Neutrophil (primary cell): ENCODE data around the gene TOMM70.

Source experiments
- H3K27ac ChIP-seq: fragments of 200-600 bp; sonication (generic); 2 replicates; pipeline ENCODE4 v1.5.1; 2016; ENCODE audit warnings: mild to moderate bottlenecking, moderate library complexity
- H3K27me3 ChIP-seq: fragments of 200-600 bp; sonication (generic); 2 replicates; pipeline ENCODE4 v1.6.0; 2016; ENCODE audit warnings: mild to moderate bottlenecking
- H3K36me3 ChIP-seq: fragments of 200-600 bp; sonication (generic); 2 replicates; pipeline ENCODE4 v1.5.1; 2017
- H3K4me1 ChIP-seq, 2 experiments: fragments of 200-600 bp in 1 of 2; sonication (generic) in 1 of 2; 1 replicate in 1 of 2; 2 replicates in 1 of 2; pipeline versions ENCODE4 v1.5.1 to v1.6.1; 2013 to 2016; ENCODE audit warnings: low read depth in 1 of 2, low read length in 1 of 2, mild to moderate bottlenecking in 1 of 2, moderate library complexity in 1 of 2; ENCODE audit not compliant: control insufficient read depth in 1 of 2, insufficient read depth in 1 of 2
- H3K4me3 ChIP-seq, 2 experiments: fragments of 200-600 bp in 1 of 2; sonication (generic) in 1 of 2; 1 replicate in 1 of 2; 2 replicates in 1 of 2; pipeline ENCODE4 v1.5.1; 2013 to 2016; ENCODE audit warnings: low read depth in 1 of 2, low read length in 1 of 2, mild to moderate bottlenecking in 1 of 2, moderate library complexity in 1 of 2
- H3K9me3 ChIP-seq: fragments of 200-600 bp; sonication (generic); 2 replicates; pipeline ENCODE4 v1.5.1; 2016
- TF ChIP-seq, protein P1 (sequence below): fragments of 200-600 bp; sonication (generic); IDR thresholded peaks from 2 replicates; pipeline ENCODE4 v1.5.1; 2016; ENCODE audit warnings: antibody characterized with exemption

The TOMM70 gene

DNA sequence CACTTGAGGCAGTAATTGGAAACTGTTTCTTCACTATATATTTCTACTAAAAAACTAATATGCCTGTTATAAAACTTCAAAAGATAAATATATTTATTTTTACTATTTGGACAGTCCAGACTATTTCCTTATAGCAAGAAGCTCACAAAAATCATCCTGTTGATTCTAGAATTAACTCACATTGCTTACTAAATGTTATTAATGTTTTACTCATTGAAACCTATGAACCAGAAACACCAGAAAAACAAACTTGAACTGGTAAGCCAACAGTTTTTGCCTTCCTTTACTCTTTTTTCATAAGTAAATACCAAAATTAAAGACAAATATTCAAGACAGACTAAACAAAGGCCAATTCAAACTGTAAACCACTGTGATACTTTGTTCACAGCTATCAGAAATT, 26.4 kb downstream of the TOMM70 start:
- Histone ChIP-seq H3K27ac (no peak overlapping the region), H3K4me1 (no peaks in the 10 kb centered on the region), H3K9me3 (no peaks in the 10 kb centered on the region), H3K4me3 (no peak overlapping the region), H3K27me3 (no peaks in the 10 kb centered on the region), H3K36me3 (peaks cover 43% of the 10 kb centered on the region)
- TF ChIP-seq, protein P1, sequence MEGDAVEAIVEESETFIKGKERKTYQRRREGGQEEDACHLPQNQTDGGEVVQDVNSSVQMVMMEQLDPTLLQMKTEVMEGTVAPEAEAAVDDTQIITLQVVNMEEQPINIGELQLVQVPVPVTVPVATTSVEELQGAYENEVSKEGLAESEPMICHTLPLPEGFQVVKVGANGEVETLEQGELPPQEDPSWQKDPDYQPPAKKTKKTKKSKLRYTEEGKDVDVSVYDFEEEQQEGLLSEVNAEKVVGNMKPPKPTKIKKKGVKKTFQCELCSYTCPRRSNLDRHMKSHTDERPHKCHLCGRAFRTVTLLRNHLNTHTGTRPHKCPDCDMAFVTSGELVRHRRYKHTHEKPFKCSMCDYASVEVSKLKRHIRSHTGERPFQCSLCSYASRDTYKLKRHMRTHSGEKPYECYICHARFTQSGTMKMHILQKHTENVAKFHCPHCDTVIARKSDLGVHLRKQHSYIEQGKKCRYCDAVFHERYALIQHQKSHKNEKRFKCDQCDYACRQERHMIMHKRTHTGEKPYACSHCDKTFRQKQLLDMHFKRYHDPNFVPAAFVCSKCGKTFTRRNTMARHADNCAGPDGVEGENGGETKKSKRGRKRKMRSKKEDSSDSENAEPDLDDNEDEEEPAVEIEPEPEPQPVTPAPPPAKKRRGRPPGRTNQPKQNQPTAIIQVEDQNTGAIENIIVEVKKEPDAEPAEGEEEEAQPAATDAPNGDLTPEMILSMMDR: no peak

- H3K27me3 ChIP-seq: no peaks in the 10 kb centered on the region
- no peak overlapping the region for H3K27ac ChIP-seq
- no peaks in the 10 kb centered on the region for H3K9me3 ChIP-seq
- peaks cover 52% of the 10 kb centered on the region for H3K36me3 ChIP-seq
- TF ChIP-seq, protein P1: no peak
- H3K4me3 ChIP-seq: no peak overlapping the region
- H3K4me1 ChIP-seq: no peaks in the 10 kb centered on the region
Observed at GRCh38 chr3:100370756-100371155, 30.1 kb downstream of the TOMM70 start.

- no peaks in the 10 kb centered on the region for H3K9me3 ChIP-seq
- H3K27me3 ChIP-seq: no peaks in the 10 kb centered on the region
- no peak overlapping the region for H3K27ac ChIP-seq
- TF ChIP-seq, protein P1: no peak
- H3K4me3 ChIP-seq: no peak overlapping the region
- no peaks in the 10 kb centered on the region for H3K4me1 ChIP-seq
- H3K36me3 ChIP-seq: peaks cover 74% of the 10 kb centered on the region
Observed at GRCh38 chr3:100368441-100368840, 32.4 kb downstream of the TOMM70 start.

DNA sequence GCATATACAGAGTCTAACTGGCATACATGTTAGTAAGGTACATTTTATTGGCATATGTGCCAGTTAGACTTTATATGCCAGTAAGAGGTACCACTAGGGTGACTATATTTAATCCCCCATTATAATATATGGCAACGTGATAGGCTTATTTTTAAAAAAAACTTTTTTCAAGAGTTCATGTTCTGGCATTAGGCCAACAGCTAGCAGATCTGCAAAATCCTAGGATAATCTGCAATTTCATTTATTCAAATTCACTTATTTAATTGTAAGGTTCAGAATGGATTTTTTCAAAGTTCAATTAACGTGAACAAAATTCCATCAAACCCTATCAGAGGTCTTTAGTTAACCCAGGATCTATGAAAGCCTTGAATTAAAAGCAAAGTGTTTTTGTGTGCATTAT, 34.5 kb downstream of the TOMM70 start:
- no peaks in the 10 kb centered on the region for H3K9me3 ChIP-seq
- H3K4me1 ChIP-seq: no peaks in the 10 kb centered on the region
- no peaks in the 10 kb centered on the region for H3K27me3 ChIP-seq
- no peak overlapping the region for H3K4me3 ChIP-seq
- TF ChIP-seq, protein P1: no peak
- peaks cover 79% of the 10 kb centered on the region for H3K36me3 ChIP-seq
- no peak overlapping the region for H3K27ac ChIP-seq

GRCh38 chr3:100364421-100364820, 36.5 kb downstream of the TOMM70 start:
- TF ChIP-seq, protein P1: no peak
- Histone ChIP-seq H3K4me3 (no peak overlapping the region), H3K9me3 (no peaks in the 10 kb centered on the region), H3K36me3 (peaks cover 90% of the 10 kb centered on the region), H3K4me1 (no peaks in the 10 kb centered on the region), H3K27ac (no peak overlapping the region), H3K27me3 (no peaks in the 10 kb centered on the region)

- TF ChIP-seq, protein P1: no peak
- no peak overlapping the region for H3K27ac ChIP-seq
- H3K4me3 ChIP-seq: no peak overlapping the region
- H3K36me3 ChIP-seq: peaks cover 96% of the 10 kb centered on the region
- no peaks in the 10 kb centered on the region for H3K4me1 ChIP-seq
- H3K9me3 ChIP-seq: no peaks in the 10 kb centered on the region
- H3K27me3 ChIP-seq: no peaks in the 10 kb centered on the region
Observed at GRCh38 chr3:100361897-100362296, 39.0 kb downstream of the TOMM70 start.
